ENCODE results near the gene FUBP3.

Gene FUBP3

DNA sequence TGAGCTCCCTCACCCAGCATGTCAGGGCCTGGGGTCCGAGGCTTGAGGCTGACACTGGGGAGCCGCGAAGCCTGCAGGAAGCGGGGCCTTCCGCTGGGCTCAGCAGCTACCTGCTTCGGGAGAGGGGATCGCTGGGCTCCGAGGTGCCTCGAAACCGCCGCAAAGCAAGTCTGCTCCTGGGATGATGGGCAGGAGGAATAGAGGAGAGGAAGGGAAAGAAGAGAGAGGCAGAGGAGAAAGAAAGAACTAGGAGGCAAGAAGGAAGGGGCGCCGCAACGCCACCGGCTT is 83.5 kb downstream of the FUBP3 start:
- TF ChIP-seq, protein P1, sequence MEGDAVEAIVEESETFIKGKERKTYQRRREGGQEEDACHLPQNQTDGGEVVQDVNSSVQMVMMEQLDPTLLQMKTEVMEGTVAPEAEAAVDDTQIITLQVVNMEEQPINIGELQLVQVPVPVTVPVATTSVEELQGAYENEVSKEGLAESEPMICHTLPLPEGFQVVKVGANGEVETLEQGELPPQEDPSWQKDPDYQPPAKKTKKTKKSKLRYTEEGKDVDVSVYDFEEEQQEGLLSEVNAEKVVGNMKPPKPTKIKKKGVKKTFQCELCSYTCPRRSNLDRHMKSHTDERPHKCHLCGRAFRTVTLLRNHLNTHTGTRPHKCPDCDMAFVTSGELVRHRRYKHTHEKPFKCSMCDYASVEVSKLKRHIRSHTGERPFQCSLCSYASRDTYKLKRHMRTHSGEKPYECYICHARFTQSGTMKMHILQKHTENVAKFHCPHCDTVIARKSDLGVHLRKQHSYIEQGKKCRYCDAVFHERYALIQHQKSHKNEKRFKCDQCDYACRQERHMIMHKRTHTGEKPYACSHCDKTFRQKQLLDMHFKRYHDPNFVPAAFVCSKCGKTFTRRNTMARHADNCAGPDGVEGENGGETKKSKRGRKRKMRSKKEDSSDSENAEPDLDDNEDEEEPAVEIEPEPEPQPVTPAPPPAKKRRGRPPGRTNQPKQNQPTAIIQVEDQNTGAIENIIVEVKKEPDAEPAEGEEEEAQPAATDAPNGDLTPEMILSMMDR (IDR thresholded peaks at IDR 0.05), result no peak

DNA sequence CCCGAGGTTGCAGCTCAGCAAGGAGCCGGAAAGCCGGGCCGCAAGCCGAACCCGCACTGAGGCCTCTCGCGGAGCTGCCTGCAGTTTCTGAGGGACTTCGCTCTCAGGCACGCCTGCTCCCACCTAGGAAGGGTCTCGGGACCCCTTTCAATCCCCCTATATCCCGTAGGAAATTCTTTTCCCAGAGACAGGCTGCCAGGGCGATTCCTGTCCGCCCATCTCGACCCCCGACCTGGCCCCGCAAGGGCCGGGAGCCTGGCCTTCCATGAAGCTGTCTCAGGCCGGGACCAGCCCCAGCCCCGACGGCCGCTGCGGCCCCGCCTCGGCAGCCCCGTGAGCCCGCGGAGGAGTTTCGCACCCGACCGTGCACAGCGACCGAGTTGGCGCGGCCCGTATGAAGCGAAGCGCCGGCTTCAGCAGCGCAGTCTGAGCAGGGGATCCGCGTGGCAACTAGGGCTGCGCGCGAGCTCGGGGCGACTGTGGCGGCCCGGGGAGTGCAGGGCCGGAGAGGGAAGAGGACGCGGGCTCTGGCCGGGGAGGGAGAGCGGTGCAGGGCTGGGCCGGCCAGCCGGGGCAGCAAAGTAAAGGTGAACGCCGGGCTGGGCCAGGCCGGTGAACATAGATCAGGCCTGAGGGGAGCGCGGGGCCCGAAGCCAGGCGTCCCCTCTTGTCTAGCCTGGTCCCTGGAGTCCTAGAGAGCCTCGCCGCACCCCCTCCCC is 84.0 kb downstream of the FUBP3 start:
- TF ChIP-seq, protein P1 (IDR thresholded peaks at IDR 0.05), result no peak

DNA sequence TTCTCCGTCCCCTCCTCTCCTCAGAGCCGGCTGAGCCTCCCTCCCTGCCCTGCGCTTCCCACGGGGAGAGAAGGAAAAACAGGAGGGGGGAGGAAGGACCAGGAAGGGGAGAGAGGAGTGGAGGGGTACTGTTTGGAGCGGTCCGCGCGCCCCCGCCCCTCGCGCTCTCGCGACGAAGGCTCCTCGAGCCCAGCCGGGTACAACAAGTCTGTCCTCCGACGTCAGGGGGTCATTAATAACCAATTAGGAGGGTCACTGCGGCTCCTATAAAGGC is 84.5 kb downstream of the FUBP3 start:
- TF ChIP-seq, protein P1 (IDR thresholded peaks at IDR 0.05), result no peak

DNA sequence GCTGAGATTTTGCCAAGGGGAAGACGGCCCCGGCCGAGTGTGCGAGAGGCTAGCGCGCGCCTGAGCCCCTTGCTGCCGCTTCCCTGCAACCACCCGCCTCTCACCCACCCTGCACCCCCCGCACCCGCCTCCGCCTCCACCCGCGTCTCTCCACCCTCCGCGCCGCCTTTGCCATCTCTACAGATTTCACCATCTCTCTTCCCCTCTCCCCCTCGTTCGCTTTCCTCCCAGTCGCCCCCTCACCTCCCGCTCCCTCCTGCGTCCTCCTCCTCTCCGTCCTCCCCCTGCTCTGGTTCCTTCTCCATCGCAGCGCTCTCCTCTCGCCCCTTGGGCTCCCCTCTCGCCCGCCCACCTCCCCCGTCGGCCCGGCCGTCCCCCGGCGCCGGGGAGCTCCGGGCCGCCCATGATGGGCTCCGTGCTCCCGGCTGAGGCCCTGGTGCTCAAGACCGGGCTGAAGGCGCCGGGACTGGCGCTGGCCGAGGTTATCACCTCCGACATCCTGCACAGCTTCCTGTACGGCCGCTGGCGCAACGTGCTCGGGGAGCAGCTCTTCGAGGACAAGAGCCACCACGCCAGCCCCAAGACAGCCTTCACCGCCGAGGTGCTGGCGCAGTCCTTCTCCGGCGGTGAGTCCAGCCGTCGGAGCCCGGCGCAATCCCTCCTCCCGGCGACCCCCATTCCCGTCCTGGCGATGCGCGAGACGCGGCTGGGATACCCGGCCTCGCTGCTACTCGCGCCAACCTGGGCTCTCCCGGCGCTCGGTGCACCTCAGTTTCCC is 85.1 kb downstream of the FUBP3 start, which contains the start of gene PRDM12:
TSS of gene PRDM12 (plus strand) at position 344 of the 778 bp plus-strand sequence. CDS start at position 404, 60 bp downstream.
- TF ChIP-seq, protein P1 (IDR thresholded peaks at IDR 0.05), result no peak

GRCh38 chr9:130665029-130665430 is 85.7 kb downstream of the FUBP3 start:
- TF ChIP-seq, protein P1 (IDR thresholded peaks at IDR 0.05), result no peak

DNA sequence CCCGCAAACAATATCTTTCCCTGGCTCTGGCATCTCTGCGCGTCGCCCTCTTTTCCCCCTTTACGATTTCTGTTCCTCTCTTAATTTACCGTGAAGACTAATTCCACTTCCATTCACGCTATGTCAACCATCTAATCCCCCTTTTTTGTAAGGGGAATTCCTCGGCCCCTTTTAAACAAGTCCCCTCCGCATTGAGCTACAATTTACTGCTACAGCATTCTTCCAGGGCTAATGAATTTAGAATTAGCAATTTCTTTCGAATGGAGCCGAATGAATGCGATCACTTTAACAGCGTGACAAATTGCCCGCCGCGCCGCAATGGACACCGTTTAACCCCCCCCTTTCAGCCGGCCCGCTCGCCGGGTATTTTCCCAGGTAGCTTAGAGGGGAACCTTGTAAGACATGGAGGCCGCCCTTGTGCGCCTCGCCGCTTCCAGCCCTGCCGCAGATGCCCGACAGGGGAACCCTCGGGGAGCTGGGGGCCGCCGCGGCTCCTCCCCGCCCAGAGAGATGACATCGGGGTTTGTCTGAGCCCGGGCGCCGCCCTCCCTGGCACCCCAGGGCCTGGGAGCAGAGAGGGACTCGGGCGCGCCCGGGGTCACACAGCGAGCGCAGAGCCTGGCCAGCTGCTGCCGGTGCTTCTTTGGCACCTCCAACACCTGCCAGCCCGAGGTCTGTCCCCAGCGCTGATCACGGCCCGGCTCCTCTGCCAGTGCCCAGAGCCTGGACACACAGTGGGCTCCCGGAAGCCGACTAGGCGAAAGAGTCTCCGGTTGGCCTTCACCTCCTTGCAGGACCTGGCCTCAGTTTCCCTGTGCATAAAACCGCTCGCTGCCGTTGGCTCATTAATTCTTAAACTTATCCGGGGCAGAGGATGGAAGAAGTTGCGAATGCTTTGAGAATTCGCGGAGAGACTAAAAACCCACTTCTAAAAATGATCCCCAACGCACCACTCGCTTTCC is 86.3 kb downstream of the FUBP3 start:
- TF ChIP-seq, protein P1 (IDR thresholded peaks at IDR 0.05), result no peak

- TF ChIP-seq, protein P1 (IDR thresholded peaks at IDR 0.05), result no peak
These were observed 87.2 kb downstream of the FUBP3 start for GRCh38 chr9:130666393-130667119.
